GM20431 (cell line): Measurements from ENCODE around the gene TRABD2A.

Source experiments
- in situ Hi-C: fragments of 300-500 bp; cut with MseI, MboI; formaldehyde crosslinking; loops from one replicate; pipeline ENCODE4 v1.15.0; 2020; ENCODE audit warnings: low sequenced_read_pairs; ENCODE audit not compliant: unreplicated experiment

TRABD2A gene

DNA sequence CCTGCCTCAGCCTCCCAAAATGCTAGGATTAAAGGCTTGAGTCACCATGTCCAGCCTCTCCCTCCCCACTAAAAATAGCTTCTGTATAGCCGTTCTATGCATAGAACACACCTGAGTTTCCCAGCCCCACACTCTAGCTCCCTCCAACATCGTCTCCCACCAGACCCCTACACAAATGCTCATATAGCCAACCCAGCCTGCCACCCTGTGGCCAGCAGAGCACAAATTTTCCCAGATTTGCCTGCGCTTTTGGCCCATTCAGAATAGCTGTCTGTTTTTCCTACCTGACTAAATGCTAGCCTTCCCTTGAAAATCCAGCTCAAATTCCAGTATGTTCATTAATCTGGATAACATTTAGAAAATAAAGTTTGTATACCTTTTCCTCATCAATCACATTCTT is 22.8 kb downstream of the TRABD2A start:
- in situ Hi-C loops, result no loop called here

DNA sequence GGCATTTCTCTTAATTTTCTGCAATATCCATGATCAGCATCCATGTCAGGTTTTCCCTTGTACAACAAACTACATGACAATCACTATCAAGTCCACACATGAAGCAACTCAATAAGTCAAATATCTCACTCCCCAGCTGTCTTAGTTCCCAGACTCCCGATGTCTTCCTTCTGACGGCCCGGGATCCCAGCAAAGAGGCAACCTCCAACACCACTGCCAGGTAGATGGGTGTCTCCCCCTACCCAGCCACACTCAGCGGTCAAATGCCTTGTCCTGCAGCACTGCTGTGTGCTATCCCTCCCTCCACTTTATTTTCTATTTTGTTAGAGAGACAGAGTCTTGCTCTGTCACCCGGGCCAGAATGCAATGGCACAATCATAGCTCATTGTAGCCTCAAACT is 23.3 kb downstream of the TRABD2A start:
- in situ Hi-C loops, result no loop called here

DNA sequence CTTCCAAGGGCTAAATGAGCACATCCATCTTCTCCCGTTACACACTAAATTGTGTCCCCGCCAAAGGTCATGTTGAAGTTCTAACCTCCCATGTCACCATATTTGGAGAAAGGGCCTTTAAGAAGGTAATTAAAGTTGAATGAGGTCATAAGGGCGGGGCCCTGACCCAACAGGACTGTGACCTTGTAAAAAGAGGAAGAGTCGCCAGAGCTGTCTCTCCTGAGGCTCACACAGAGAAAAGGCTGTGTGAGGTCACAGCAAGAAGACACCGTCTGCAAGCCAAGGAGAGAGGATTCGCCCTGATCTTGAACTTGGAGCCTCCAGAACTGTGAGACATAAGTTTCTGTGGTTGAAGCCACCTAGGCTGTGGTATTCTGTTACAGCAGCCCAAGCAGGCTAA is 24.1 kb downstream of the TRABD2A start:
- in situ Hi-C loops, result no loop called here

DNA sequence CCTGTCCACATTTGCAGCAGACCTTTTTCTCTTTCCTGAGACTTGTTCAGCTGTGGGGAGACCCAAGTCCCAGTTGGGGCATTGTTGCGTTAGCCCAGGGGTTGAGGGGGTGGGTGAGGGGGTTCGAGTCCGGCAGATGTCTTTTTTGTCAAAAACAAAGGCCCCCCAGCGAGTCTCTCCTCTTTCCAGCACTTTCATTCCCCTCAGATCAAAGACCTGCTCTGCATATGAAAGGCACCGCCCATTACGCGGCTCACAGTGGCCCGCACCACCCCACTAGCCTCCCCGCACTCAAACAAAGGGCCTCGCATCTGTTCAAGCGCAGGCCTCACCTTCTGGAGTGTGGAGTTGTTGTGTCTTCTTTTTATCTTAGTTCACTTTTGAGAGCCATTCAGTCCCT is 25.2 kb downstream of the TRABD2A start:
- in situ Hi-C loops, result no loop called here

DNA sequence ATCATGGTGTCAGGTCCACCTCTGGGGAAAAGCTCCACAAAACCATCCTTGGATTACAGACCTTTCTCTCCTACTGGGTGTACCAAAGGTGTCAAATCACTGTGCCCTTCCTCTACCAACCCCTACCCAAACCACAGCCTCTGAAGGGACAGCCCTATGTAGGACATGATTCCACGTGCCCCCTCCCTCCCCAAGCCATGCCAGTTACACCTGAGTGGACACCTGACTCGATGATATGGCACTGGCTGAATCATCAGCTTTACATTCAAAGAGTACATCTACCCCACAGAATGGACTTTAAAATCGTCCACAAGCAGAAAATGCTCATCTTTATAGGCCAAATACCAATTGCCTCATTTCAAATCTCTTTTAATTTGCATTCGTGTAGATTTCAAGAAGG is 26.0 kb downstream of the TRABD2A start:
- in situ Hi-C loops, result no loop called here

DNA sequence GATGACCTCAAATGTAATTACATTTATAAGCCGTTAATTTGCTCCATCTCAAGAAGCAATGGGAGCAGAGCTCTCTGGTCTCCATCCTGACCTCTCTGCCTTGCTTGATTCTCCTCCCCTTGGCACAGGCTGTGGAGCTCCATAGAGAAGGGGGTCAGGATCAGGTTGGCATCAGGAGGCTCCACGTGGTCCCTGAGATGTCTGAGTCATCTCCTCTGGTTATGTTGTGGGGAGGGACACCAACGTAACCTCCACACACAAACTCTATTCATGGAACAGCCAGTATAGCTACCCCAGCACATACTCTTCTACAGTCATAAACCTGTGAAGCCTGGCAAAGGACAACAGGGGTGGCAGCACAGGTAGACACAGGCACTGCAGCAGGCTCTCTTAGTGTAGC is 29.0 kb downstream of the TRABD2A start:
- in situ Hi-C loops, result no loop called here

DNA sequence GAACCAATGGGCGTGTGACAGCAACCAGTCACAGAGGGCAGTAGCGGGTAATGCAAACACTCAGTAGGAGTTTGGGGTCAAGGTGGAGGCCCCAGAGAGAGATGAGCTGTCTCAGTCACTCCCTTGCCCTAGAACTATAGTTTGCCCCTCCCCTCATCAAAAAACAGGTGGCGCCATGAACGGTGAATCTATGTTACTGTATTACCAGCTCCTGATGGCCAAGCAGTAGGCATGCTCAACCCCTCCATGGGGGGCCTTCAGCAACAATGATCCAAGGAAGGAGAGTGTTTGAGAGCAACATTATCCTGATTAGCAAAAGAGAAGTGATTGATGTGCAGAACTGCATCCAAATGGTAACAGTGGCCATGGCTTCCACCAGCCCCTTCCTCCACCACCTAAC is 30.4 kb downstream of the TRABD2A start:
- in situ Hi-C loops, result no loop called here

DNA sequence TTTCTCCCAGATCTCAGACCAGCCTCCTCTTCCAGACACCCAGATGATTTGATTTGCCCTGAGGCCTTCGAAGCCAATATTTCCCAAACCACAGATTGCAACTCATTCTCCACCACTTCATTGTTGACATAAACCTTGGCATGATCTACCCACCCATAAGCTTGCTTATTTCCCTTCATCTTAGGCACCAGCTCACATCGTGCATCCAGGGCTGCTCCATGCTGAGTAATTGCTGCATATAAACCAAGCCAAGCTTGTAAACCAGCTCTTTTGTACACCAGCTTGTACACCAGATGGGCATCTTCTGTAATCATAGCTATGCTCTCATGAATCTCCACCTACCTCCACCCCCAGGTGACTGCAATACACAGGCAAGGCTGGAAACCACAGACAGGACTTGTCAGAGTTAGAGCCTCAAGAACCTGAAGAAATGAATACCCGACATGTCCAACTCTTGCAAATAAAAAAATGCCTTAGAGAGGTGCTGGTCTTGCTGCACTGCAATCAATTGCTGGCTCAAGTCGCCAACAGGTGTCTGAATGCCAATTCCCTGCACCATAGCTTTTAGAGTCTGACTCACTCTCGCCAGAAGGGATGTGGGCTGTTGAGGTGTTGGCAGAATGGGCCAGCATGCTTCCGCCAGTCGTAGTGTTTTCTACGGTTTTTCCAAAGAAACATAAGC is 31.5 kb downstream of the TRABD2A start:
- in situ Hi-C loops, result no loop called here

DNA sequence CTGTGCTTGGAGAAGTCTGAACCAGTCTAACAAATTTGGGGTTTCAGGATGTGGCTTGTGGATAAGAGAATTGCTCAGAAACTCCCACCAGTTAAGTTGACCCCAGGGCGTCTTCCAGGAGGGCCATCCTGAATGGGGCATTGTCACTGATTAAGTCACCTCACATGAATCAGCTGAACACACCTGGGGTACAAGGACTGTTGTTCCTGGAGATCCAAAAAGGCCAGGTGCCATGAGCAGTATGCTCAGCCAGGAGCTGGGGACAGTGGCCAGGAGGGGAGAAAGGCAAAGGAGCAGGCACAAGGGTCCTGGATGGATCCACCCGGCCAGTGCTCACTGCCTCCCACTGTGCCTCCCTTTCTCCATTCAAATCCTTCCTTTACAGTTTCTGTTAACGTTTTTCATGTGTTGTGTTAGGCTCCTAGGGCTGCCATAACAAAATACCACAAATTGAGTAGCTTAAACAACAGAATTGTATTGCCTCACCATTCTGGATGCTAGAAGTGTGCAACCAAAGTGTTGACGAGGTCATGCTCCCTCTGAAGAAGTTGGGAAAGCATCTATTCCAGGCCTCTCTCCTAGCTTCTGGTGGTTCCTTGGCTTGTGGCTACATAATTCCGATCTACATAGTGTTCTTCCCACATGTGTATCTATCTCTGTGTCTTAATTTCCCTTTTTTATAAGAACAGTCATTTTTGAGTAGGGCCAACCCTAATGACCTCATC is 33.4 kb downstream of the TRABD2A start:
- in situ Hi-C loops, result no loop called here

DNA sequence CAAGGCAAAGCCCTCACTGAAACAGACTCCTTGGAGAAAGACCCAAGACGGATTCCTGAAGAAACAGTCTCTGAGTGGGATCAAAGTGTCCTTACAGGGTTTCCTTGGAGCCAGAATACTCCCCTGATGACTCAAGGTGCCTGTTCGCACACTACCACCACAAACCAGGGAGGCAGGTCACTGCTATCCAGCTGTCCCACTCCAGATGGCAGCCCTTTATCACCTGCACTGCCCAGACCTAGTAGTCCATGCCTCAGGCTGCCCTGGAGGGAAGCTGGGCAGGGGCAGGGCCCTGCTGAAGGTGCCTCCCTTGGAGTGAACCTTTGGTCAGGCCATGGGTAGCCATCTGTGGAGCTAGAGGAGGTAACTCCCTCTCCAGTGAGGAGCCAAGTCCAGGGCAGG is 34.1 kb downstream of the TRABD2A start:
- in situ Hi-C loops, result no loop called here

DNA sequence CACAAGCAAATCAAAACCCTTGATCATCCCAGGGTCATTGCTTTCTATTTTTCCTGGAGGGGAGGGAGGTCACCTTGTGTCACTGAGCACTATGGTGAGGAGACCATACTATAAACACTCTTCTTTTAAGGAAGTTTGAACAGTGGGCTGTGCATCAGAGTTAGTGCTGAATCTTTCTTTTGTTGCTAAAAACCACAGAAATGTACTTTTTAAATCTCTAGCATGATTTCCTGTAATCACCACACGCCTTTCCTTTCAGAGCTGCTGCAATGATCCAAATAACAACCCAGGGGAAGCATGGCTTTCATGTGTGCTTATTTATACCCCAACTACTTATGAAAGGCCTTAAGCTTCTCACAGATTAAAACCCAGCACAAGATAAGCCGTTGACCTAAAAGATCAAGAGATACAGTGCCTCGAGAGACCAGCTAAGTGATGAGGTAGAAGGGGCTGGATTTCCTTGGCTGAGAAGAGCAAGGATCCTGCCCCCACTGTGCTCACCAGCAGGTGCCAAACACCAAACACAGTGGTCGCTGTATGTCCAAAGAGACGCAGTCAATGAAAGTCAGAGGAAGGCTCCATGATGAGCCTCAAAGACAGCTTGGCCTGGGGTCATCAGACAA is 34.7 kb downstream of the TRABD2A start:
- in situ Hi-C loops, result no loop called here

DNA sequence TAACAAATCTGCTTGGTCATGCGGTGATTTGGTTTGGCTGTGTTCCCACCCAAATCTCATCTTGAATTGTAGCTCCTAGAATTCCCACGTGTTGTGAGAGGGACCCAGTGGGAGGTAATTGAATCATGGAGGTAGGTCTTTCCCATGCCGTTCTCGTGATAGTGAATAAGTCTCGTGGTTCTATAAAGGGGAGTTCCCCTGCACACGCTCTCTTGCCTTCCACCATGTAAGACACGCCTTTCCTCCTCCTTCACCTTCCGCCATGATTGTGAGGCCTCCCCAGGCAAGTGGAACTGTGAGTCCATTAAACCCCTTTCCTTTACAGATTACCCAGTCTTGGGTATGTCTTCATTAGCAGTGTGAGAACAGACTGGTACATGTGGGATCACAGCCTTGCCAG is 36.7 kb downstream of the TRABD2A start:
- in situ Hi-C loops, result no loop called here

DNA sequence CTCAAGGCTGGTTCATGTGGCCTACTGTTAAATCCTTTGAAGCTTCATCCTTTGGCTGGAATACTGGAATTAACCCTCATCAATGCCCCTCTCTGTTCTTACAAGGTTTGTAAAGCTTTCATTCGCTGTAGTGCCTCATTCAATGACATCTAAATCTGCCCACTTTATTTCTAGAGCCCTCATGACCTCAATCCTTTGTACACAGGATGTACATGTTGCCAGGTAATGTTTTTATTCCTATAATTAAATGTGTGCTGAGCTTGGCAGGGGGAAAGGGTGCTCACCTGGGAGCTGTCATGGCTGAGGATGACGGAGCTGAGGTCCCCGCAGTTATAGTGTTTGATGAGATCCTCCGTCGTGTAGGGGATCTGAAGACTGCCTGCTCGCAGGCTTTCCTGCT is 39.3 kb downstream of the TRABD2A start:
- in situ Hi-C loops, result no loop called here

DNA sequence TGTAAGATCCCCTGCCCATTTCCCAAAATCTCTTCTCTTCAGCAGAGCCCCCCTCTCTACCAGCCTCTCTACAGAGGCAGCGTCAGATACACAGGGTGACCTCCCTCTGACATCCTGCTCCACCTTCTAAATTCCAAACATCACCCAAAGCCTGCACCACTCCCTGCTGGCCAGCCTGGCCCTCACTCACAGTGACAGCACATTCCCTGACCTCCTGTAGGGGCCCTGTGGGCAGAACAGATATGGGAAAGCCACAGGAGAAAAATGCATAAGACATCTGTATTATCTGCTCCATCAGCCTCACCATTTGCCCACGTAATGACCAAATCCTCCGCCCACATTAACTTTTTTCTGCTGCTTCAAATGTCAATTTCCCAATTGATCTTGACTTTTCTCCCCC is 40.6 kb downstream of the TRABD2A start:
- in situ Hi-C loops, result no loop called here

DNA sequence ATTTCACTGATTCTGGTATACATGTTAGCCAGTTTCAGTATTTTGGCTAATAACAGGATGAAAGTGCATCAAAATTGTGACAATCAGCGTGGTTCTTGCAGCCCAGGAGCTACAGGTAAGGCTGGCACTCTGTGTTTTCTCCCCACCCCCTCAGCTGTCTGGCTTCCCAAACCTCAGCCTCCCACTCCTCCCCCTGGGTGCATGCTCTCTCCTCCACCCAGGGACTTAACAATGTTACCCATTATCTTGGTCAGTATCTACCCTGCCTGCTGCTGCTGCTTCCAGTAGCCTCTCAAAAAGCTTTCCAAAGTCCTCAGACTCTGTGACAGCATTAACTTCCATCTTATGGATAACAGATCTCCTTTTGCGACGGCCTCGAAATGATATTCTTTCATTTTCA is 41.0 kb downstream of the TRABD2A start:
- in situ Hi-C loops, result no loop called here

DNA sequence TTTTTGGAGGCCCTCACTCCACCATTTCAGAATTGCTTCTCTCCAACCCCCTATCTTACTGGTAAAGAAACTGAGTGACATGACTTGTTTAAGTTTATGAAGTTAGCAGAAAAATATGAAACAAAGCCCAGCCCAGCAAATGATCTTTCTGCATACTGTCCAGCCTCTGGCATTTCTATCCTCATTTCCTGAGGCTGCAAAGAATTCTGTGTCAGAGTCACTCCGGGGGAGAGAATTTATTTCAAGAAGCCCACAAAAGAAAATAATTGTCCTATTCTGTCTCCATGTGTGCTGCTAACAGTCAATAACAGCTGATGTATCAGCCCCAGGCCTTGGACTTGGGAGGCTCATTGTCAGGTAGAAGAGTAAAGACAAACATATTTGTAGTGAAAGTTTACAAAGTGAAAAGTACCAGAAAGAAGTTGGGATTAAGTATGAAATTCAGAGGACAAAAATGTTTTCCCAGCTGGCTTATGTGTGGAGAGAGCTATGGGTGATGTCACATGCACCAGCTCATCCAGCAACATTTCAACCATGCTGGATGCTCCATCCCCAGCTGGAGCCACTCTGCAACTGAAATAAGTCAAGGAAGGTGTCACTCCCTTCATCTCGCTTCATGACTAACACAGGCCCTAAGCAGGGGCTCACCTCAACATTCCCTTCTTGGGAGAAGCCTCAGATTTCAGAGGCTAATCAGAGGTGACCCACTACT is 42.3 kb downstream of the TRABD2A start:
- in situ Hi-C loops, result no loop called here

DNA sequence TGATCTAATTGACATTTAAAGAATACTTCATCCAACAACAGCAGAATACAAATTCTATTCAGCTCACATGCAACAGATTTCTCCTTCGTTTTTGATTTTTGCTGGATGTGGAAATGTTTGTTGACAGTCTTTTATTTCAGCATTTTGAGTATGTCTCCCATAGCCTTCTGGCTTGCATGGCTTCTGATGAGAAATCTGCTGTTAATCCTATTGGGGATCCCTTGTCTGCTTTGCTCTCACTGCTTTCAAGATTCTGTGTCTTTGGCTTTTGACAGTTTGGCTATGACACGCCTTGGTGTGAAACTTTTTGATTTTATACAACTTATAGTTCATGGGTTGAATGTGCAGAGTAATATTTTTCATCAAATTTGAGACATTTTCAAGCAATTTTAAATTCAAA is 44.7 kb downstream of the TRABD2A start:
- in situ Hi-C loops, result no loop called here

DNA sequence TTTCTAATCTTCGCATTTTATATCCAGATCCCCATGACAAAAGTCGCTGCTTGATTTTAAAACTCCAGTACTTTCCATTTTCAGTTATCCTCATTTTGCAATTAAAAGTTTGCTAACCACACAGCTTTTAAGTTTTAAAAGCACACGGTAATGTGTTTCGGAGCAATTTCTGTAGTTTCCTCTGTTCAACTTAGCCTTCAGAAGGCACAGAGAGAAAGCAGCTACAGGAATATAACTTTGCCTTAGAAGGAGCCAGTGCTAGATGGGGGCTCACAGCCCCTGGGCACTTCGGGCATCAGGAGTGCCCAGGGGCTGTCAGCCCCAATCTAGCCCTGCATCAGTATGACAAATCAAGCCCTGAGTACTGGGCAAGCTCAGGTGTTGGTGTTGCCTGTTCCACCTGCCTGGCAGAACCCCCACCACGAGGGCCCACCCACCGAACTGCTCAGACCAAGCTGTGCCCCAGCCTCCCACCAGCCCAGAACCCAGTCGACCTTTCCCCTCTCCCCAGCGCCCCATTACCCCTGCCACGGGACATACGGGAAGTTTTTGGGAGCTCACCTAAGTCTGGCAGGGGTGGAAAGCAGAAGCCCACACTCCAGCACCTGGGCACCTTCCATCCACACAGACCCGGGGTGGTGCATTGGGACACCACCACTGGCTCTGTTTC is 47.3 kb downstream of the TRABD2A start:
- in situ Hi-C loops, result no loop called here

DNA sequence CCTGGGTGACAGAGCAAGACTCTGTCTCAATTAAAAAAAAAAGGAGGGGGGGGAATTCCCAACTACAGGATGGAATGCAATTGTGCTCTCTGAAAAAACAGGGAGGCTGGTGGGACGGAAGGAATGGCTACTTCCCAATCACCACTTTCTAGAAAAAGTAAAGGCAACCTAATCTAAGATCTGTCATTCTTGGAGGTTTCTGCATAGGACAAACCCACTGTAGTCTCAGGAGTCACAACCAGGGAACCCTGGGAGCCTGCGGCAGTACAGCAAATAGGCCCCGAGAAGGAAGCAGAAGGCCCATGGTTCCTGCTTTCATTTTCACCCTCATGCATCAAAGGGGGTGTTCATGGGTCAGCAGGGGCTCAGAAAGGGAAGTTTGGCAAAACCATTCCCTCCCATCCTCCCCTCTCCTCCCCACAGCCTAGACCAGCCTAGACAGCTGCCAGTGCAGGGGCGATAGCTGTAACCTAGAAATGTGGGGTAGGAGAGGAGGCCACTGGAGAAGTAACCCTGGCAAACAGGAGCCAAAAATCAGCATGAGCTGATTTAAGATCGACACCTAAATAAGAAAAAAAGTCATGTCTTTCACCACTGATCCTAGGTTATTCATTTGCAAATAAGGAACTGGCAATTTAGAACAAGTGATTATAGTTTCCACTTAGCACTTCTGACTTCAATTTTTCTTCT is 48.0 kb downstream of the TRABD2A start:
- in situ Hi-C loops, result no loop called here
